T follicular helper cell (primary cell): ENCODE data around the gene DYRK1A.

Source experiments
- DNase-seq: peaks from one replicate; pipeline ENCODE4 v3.0.0-alpha.2; 2020; ENCODE audit warnings: low read depth

Gene DYRK1A

GRCh38 chr21:37365517-37366481 is 774 bp upstream of the DYRK1A start:
- DNase-seq = peak; percentile 46

GRCh38 chr21:37367336-37367702 is 746 bp downstream of the DYRK1A start:
- no peak for DNase-seq

- peak; percentile 9 for DNase-seq
Observed at GRCh38 chr21:37367703-37368540, 1.3 kb downstream of the DYRK1A start.

GRCh38 chr21:37368541-37369279 is 2.1 kb downstream of the DYRK1A start:
- DNase-seq = no peak

- DNase-seq = no peak
Observed at GRCh38 chr21:37369307-37369854, 2.8 kb downstream of the DYRK1A start.

GRCh38 chr21:37370152-37371040 is 3.8 kb downstream of the DYRK1A start:
- no peak for DNase-seq

GRCh38 chr21:37371041-37371397 is 4.4 kb downstream of the DYRK1A start:
- DNase-seq = no peak

GRCh38 chr21:37372127-37372731 is 5.7 kb downstream of the DYRK1A start:
- DNase-seq = no peak

- no peak for DNase-seq
Observed at GRCh38 chr21:37372951-37373350, 6.4 kb downstream of the DYRK1A start.

- DNase-seq = no peak
Observed at GRCh38 chr21:37373539-37373938, 7.0 kb downstream of the DYRK1A start.

- no peak for DNase-seq
Observed at GRCh38 chr21:37374027-37374426, 7.5 kb downstream of the DYRK1A start.

GRCh38 chr21:37375866-37376574 is 9.4 kb downstream of the DYRK1A start:
- DNase-seq = no peak

- no peak for DNase-seq
Observed at GRCh38 chr21:37378700-37379139, 12.1 kb downstream of the DYRK1A start.

GRCh38 chr21:37380349-37381323 is 14.1 kb downstream of the DYRK1A start:
- DNase-seq = no peak

- DNase-seq = no peak
Observed at GRCh38 chr21:37381883-37382585, 15.5 kb downstream of the DYRK1A start.

- DNase-seq = no peak
Observed at GRCh38 chr21:37383086-37383485, 16.5 kb downstream of the DYRK1A start.

- DNase-seq = no peak
Observed at GRCh38 chr21:37383784-37384311, 17.3 kb downstream of the DYRK1A start.

- no peak for DNase-seq
Observed at GRCh38 chr21:37384416-37384815, 17.8 kb downstream of the DYRK1A start.
